Measurements from ENCODE around the gene AMN.

DNA sequence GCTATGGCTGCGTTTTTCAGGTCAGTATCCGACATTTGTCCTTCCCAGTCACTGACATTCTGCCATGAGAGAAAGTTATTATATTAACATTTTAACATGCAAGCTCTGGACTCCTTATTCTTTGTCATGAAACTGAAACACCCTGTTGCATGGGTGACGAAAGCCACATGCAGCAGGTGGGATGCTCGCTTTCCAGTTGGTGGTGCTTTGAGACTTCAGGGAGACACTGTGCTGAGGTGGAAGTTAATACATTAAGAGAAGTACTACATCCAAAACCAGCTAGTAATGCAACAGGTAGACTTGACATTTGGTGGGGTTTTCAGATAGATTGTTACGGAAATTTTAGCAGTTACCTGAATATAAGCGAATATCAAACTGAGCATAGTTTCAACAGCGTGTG is 32.8 kb upstream of the AMN start:
- TF ChIP-seq EP300 (IDR thresholded peaks at IDR 0.05): no peak
- TF ChIP-seq, protein P1, sequence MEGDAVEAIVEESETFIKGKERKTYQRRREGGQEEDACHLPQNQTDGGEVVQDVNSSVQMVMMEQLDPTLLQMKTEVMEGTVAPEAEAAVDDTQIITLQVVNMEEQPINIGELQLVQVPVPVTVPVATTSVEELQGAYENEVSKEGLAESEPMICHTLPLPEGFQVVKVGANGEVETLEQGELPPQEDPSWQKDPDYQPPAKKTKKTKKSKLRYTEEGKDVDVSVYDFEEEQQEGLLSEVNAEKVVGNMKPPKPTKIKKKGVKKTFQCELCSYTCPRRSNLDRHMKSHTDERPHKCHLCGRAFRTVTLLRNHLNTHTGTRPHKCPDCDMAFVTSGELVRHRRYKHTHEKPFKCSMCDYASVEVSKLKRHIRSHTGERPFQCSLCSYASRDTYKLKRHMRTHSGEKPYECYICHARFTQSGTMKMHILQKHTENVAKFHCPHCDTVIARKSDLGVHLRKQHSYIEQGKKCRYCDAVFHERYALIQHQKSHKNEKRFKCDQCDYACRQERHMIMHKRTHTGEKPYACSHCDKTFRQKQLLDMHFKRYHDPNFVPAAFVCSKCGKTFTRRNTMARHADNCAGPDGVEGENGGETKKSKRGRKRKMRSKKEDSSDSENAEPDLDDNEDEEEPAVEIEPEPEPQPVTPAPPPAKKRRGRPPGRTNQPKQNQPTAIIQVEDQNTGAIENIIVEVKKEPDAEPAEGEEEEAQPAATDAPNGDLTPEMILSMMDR (IDR thresholded peaks at IDR 0.05): no peak
- TF ChIP-seq POLR2A (IDR thresholded peaks at IDR 0.05): no peak

All from ovary (tissue), 3 donors.